Superior temporal gyrus (tissue), 1 donor: ENCODE measurements around the gene ZCCHC17.

ENCODE experiments used
- DNase-seq: peaks from one replicate; pipeline ENCODE4 v3.0.0-alpha.2; 2016; ENCODE audit errors: extremely low spot score

ZCCHC17 gene

DNA sequence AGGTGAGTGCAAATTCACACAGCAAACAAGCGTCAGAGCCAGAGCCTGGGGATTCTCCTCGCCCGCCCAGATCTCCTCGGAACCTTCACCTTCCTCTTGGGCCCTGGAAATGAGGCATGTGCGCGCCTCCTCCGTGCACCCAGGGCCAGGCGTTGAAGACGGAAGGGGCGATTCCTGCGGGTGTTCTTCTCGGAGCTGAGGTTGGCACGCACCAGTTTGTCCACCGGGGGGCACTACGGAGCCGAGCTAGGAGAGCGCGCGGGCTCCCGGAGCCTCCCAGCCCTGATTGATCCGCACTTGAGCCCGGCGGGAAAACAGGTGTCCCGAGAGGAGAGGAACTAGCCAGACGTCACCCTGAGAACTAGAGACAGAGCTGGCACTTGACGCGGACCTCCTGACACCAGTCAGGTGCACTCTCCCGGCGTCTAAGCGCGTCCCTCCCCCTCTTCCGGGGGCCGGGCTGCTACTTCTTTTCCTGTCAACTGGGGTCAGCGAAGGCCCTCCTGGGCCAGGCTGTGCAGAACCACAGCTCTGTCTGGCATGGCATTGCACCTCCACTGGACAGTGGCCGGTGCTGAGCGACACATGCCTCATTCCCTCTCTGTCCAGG is 97.9 kb downstream of the ZCCHC17 start:
- peak; percentile 86 for DNase-seq

DNA sequence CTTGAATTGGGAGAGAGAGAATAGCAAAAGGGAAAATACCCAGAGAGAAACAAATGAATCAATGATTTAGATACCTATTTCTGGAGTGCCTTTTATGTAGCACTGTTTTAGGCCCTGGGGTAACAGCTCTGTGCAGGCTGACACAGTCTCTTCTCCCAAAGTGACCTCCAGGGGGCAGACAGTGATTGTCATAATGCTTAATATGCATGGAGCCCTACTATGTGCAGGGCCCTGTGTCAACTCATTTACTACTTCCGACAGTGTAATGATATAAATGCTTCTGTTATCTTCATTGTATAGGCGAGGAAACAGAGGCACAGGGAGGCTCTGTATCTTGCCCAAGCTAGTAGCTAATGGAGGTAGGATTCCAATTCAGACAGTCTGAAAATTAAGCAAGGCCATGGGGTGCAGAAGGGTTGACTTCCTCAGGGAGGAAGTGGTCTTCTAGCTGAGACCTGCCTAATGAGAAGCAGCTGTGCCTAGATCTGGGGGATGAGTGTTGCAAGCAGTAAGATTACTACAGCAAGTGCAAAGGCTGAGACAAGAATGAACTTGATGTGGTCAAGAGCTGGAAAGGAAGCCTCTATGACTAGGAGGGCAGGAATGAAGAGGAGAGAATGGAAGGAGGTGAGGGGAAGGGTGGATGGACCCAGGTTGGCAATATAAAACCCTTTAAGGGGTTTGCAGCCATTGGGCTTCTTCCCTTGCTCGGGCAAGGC is 100.0 kb downstream of the ZCCHC17 start:
- DNase-seq: no peak

DNA sequence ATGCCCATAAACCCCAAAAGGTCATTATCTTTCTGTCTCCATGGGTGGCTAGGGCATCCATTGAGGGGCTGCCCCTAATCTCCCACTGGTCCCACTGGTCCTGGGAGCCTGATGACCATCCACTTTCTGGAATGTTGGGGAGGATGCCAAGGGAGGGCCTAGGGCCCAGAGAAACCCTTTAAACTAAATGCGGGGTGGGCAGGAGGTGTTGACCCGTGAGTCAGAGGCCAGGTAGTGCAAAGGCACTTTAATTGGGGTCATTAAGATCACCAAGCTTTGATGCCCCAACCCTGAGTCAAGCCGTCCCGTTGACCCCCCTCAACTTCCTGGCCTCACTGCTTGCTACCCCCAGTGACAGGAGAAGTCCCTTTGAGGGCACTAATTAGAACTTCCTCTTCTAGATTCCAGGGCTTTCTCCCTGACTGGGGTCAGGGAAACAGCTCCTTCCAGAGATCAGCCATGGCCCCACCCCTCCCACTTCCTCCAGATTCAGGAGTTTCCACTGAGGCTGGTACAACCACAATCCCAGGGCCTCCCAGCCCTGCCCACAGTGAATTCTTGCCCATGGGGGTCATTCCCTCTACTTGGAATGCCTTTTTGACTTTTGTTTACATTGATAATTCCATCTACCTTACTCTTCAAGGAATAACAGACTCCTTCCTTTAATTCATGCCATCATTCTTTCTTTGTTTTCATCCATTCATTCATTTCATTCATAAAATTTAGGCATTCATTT is 100.7 kb downstream of the ZCCHC17 start:
- DNase-seq: no peak

DNA sequence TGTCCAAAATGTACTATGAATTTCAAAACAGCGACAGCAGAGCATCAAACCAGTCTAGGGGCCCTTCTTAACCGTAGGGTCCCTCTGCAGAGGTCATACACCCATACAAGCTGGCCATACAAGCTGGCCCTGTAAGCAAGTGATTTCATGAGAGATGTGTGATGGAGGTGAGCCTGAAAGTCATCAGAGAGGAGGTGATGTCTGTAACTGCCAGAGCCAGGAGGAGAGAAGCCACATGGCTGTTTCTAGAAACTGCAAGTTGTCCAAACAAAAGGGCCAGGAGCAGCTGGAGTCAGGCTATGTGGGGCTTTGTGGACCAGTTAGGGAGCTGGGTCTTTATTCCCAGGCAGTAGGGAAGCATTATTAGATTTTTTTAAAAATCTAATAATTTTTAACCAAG is 101.4 kb downstream of the ZCCHC17 start:
- DNase-seq: no peak

DNA sequence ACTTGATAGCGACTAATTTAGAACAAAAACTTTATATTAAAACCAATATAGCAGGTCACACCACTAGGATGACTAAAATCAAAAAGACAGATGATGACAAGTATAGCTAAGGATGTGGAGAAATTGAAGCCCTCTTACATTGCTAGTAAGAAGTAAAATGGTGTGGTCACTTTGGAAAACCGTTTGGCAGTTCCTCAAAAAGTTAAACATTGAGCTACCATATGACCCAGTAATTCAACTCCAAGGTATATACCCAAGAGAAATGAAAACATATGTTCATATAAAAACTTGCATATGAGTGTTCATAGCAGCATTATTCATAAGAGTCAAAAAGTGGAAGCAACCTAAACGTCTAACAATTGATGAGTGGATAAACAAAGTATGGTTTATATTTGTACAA is 103.1 kb downstream of the ZCCHC17 start:
- DNase-seq: no peak

DNA sequence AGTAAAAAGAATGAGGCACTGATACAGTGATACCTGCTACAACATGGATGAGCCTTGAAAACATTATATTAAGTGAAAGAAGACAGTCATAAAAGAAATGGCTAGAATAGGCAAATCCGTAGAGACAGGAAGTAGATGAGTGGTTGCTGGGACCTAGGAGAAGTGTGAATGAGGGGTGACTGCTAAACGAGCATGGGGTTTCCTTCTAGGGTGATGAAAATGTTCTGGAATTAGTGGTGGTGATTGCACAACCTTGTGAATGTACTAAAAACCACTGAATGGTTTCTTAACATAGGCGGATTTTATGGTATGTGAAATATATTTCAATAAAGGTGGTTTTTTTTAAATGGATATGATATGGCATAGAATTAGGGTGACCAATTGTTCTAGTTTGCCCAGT is 103.6 kb downstream of the ZCCHC17 start:
- no peak for DNase-seq

DNA sequence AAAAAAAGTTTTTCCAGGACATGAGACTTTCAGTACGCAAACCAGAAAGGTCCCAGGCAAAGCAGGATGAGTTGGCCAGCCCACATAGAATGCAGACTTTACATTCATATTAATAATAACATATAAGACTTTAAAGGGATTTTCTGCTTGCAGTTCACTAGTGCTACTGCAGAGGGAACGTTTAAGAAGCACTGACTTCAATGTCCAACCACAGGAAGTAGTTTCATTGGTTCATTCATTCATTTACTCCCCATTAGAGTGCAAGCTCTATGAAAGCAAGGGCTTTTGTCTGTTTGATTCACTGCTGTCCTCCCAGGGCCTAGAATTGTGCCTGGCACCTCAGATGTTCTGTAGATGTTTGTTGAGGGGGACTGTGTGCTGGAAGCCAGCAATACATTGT is 104.4 kb downstream of the ZCCHC17 start:
- DNase-seq: no peak

DNA sequence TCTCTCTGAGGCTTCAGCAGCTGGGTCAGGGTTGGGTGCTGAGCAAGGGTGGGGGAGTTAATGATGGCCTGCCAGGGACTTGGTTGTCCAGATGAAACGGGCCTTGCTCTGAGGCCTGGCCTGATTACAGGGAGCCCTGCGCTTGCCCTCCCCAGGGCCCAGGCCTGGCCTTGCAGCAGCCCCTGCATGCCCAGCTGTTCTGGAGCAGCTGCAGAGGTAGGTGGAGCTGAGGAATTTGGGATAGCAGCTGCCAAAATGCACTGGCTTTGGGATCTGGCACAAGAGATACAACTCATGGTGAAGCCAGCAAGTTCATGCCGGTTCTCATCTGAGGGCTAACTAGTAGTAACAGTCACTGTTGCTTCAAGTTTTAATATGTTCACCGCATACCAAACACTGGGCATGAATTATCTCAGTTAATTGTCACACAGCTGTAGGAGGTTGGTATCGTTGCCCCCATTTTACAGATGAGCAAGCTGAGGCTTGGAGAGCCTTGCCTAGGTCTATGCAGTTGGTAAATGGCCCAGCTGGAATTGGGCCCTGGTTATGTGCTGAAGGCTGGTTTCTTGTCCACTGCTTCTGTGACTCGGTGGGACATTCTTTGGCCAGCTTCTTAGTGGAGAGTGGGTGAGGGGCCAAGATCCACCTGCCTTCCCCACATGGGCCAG is 108.9 kb downstream of the ZCCHC17 start:
- DNase-seq: no peak

DNA sequence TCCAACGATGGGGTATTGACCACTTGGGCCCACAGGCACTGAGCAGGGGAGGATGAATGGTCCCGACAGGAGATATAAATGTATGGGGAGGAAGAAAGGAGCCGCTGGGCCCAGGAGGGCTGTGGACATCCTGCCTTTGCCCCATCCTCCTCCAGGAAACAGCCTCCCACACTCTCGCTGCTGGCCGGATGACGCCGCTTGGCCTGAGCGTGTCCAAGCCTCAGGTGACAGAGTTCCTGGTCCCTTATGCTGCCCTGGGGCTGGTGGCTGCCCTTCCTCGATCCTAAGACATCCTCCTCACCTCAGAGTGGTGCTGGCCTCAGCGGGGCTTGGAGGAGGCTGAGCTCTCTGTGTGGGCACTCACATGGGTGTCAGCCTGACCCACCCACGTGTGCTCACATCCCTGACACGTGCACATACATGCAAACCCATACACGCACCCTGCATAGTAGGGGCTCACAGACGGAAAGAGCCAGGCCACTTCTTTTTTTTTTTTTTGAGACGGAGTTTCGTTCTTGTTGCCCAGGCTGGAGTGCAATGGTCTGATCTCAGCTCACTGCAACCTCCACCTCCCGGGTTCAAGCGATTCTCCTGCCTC is 110.3 kb downstream of the ZCCHC17 start:
- DNase-seq: no peak

DNA sequence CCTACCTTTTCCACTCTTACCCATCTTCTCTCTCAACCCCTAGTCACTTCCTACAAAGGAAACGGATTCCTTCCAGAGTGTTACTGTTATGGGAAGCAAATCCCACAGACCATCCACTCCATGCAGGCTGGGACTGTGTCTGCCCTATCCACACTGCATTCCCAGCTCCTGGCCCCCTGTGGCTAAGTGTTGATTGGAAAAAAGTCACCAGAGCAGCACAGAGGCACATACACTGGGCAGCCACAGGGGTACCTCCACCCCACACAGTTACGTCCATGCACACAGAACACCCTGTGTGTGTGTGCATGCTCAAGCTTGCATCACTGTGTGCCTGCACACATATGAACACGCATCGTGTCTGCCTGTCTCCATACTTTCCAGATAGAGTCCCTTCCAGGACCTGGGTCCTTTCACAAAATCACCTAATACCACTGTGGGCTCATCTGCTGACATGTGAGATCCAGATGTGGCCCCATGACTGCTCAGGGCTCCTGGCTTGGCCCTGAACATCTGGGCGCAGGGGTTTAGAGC is 112.0 kb downstream of the ZCCHC17 start:
- no peak for DNase-seq

DNA sequence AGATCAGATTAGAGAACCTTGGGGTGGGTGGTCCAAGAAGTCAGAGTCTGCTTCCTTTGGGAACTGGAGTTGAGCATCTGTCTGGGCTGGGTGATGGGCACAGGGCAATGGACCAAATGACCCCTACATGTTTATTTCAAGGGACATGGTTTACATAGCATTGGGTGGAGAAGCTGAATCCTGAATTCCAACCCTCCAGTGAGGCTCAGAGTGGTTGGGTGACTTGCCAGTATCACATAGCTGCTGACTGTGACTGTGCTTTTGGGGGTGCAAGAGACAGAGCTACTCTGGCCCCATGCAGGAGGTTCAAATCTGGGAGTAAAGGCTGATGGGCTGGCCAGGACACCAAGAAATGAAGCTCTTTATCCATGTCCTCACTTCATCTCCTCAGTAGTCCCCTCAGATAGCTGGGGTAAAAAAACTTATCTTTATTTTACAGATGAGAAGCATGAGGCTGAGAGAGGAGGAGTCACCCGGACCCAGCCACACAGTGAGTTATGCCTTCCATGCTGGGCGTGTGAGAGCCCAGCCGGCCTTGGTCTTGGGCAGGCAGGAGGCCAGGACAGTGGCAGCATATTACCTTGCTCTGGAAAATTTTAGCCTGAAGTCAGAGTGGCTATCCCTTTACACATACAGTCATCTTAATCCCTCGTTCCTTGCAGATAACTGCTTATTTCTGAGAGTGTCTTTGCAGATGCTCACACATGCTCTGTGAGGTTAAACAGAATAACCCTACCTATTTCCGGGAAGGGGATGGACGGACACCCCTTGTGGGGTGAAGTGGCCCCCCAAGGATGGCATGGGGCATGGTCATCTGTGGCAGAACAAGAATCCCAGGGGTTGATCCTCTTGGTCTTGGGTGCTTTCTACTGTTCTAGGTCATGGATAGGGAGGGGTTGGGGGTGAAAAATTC is 113.4 kb downstream of the ZCCHC17 start:
- DNase-seq: no peak

DNA sequence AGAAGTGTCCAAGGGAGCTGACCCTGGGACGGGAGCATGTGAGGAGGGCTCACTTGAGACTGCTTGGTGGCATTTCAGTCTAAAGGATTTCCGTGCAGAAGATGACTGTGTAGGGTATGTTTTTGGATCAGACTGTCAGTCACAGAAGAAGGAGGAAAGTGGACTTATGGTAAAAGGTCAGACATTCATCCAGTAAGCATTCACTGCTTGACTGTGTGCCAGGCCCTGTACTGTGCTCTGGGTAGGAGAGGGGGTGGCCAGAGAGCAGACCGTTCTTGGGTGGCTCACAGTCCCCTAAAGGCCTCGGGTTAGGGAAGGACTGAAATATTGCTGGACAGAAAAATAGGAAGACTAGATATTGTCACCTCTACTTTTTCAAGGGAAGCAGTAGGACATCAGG is 114.0 kb downstream of the ZCCHC17 start:
- DNase-seq: no peak

DNA sequence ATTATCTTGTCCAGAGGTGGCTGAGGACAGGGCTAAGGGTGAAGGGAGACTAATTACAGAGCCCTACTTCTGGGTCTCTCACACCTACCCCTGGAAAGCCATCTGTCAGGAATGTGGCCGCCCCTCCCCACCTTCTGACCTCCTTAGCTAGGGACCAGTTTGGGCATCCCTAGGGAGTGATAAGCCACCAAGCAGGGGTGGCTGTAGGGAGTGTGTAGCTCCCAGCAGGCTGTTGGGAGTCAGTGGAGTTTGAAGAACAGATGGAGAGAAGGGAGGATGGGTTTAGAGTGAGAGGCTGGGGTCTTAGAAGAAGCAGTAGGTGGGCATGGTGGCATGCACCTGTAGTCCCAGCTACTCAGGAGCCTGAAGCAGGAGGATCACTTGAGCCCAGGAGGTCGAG is 115.4 kb downstream of the ZCCHC17 start:
- no peak for DNase-seq

DNA sequence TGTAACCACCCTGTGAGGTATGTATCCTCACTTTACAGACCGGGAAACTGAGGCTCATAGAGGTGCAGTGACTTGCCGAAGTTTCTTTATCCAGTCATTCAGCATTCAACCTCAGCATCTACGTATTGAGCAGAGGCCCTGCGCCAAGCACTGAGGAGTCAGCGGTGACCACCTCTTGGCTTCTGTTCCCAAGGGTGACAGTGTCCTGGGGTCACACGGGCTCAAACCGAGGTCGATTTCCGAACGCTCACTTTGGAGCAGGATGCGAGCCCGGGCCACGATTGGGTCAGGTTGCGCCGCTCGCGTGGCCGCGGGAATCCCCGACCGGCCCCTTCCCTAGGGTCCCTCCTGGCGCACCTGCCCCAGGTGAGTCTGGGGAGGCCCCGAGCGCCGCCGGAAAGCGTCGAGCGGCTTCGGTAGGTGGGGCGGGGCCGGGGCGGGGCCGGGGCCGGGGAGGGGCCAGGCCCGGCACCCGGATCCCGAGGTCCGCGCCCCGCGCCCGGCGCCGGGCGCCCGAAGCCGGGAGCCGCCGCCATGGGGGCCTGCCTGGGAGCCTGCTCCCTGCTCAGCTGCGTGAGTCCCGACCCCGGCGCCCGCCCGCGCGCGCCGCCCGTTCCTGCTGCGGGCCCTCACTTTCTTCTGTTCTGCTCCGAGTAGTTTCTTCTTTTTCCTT is 116.0 kb downstream of the ZCCHC17 start, which contains the start of gene SERINC2:
TSS of gene SERINC2 (plus strand) at position 482 of the 673 bp plus-strand sequence. CDS start at position 535, 53 bp downstream.
- no peak for DNase-seq

DNA sequence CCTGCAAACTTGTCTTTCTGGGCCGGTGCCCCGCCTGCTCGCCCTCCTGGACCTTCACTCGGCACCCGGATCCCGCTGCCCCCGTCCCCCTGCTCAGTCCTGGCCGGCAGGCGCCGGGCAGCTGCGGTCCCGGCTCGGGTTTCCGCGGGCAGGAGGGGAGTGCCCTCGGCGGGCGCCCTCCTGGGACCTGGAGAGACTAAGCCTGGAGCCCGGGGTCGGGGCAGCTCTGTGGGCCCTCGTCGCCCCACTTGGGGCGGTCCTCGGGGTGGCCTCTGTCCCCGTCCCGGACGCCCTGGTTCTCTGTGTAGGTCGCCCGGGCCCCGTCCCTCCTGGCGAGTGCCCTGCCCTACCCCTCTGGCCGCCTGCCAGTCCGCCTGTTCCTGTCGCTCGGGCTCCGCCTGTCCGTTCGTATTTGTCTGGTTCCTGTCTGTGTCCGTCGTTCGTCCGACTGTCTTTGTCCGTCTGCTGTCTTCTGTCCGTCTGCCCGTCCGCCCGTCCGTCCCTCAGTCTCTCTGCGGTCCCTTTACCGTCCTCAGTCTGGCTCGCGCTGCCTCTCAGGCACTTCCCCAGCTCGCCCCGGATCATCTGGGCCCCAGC is 116.7 kb downstream of the ZCCHC17 start:
- no peak for DNase-seq
